ENCODE data around the gene TPCN2. TPM values are rescaled to one million over a fixed set of nuclear protein-coding genes. Genes with fewer than 3 reads are reported as not detected.

TPCN2 gene
- total RNA-seq, 1 experiment from 2014 or later = 20.6 TPM

DNA sequence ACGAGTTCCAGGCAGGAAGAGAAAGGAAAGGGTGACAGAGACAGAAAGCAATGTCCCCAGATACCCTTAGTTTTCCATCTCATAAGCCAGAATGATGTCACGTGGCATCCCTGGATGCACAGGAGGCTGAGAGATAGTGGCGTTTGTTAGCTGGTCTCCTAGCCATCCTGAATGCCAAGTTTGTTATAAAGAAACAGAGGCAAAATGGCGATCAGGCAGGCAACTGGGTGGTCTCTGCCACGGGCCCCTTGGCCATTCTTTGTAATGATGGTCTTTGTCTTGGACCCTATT is 112.3 kb downstream of the TPCN2 start:
- DNase-seq (ENCODE audit: low read depth, low spot score) (no peak), ATAC-seq (no peak)
- peaks cover 1% of the 10 kb centered on the region for H3K4me1 ChIP-seq (ENCODE audit: control insufficient read depth, insufficient read depth, low read length)
- in situ Hi-C loops (cut with HindIII; ENCODE audit: low pct_unique_long_range_greater_than_20kb, low sequenced_read_pairs) = no loop called here
- no peak overlapping the region for H3K4me3 ChIP-seq (ENCODE audit: low read depth in 2 of 2, low read length in 2 of 2)
- intact Hi-C loops (cut with micrococcal nuclease; ENCODE audit: unreplicated experiment) = no loop called here
- BruUV-seq (replicated peaks) = no TSS peak
- no peak overlapping the region for H3K27ac ChIP-seq (ENCODE audit: low read length)
- no peaks in the 10 kb centered on the region for H3K9me3 ChIP-seq (ENCODE audit: control insufficient read depth, insufficient read depth, low read depth, low read length)
- CTCF ChIA-PET = no interaction called here
- H3K36me3 ChIP-seq (ENCODE audit: control insufficient read depth, insufficient read depth, low read length) = no peaks in the 10 kb centered on the region
- H3K27me3 ChIP-seq (ENCODE audit: control insufficient read depth, insufficient read depth, low read length) = no peaks in the 10 kb centered on the region
- POLR2A ChIA-PET = no interaction called here
- TF ChIP-seq, protein P1, sequence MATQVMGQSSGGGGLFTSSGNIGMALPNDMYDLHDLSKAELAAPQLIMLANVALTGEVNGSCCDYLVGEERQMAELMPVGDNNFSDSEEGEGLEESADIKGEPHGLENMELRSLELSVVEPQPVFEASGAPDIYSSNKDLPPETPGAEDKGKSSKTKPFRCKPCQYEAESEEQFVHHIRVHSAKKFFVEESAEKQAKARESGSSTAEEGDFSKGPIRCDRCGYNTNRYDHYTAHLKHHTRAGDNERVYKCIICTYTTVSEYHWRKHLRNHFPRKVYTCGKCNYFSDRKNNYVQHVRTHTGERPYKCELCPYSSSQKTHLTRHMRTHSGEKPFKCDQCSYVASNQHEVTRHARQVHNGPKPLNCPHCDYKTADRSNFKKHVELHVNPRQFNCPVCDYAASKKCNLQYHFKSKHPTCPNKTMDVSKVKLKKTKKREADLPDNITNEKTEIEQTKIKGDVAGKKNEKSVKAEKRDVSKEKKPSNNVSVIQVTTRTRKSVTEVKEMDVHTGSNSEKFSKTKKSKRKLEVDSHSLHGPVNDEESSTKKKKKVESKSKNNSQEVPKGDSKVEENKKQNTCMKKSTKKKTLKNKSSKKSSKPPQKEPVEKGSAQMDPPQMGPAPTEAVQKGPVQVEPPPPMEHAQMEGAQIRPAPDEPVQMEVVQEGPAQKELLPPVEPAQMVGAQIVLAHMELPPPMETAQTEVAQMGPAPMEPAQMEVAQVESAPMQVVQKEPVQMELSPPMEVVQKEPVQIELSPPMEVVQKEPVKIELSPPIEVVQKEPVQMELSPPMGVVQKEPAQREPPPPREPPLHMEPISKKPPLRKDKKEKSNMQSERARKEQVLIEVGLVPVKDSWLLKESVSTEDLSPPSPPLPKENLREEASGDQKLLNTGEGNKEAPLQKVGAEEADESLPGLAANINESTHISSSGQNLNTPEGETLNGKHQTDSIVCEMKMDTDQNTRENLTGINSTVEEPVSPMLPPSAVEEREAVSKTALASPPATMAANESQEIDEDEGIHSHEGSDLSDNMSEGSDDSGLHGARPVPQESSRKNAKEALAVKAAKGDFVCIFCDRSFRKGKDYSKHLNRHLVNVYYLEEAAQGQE (IDR thresholded peaks at IDR 0.05; ENCODE audit: insufficient read depth in 1 of 2, low read depth in 2 of 2, low read length in 1 of 2) = no peak
- no peak for TF ChIP-seq POLR2AphosphoS5 (IDR thresholded peaks at IDR 0.05; ENCODE audit: low read depth, low read length)
- no peak for TF ChIP-seq CTCF (IDR thresholded peaks at IDR 0.05)
- TF ChIP-seq SIN3A (IDR thresholded peaks at IDR 0.05; ENCODE audit: borderline replicate concordance, insufficient read depth, low read depth, low read length) = no peak
- TF ChIP-seq TCF7L2 (IDR thresholded peaks at IDR 0.05; ENCODE audit: low read depth, low read length) = no peak

DNA sequence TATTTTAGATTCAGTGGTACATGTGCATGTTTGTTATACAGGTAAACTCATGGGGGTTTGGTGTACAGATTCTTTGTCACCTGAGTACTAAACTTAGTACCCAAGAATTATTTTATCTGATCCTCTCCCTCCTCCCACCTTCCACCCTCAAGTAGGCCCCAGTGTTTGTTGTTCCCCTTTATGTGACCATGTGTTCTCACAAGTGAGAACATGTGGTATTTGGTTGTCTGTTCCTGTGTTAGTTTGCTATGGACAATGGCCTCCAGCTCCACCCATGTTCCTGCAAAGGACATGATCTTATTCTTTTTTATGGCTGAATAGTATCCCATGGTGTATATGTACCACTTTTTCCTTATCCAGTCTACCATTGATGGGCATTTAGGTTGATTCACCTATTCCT is 113.8 kb downstream of the TPCN2 start:
- no peak for DNase-seq (ENCODE audit: low read depth, low spot score)
- no peak for TF ChIP-seq SIN3A (IDR thresholded peaks at IDR 0.05; ENCODE audit: borderline replicate concordance, insufficient read depth, low read depth, low read length)
- no peak for ATAC-seq
- Histone ChIP-seq H3K27me3 (ENCODE audit: control insufficient read depth, insufficient read depth, low read length) (no peaks in the 10 kb centered on the region), H3K36me3 (ENCODE audit: control insufficient read depth, insufficient read depth, low read length) (no peaks in the 10 kb centered on the region), H3K4me3 (ENCODE audit: low read depth in 2 of 2, low read length in 2 of 2) (no peak overlapping the region), H3K27ac (ENCODE audit: low read length) (no peak overlapping the region), H3K4me1 (ENCODE audit: control insufficient read depth, insufficient read depth, low read length) (peaks cover 14% of the 10 kb centered on the region), H3K9me3 (ENCODE audit: control insufficient read depth, insufficient read depth, low read depth, low read length) (no peaks in the 10 kb centered on the region)
- in situ Hi-C loops (cut with HindIII; ENCODE audit: low pct_unique_long_range_greater_than_20kb, low sequenced_read_pairs) = no loop called here
- POLR2A ChIA-PET = no interaction called here
- intact Hi-C loops (cut with micrococcal nuclease; ENCODE audit: unreplicated experiment) = no loop called here
- BruUV-seq (replicated peaks) = no TSS peak
- CTCF ChIA-PET = no interaction called here

GRCh38 chr11:69163842-69164241 is 115.1 kb downstream of the TPCN2 start:
- no peak for DNase-seq (ENCODE audit: low read depth, low spot score)

More at GRCh38 chr11:69163842-69164241, 115.1 kb downstream of the TPCN2 start:
- no peak for ATAC-seq
- H3K4me1 ChIP-seq (ENCODE audit: control insufficient read depth, insufficient read depth, low read length) = peaks cover 14% of the 10 kb centered on the region
- intact Hi-C loops (cut with micrococcal nuclease; ENCODE audit: unreplicated experiment) (no loop called here), in situ Hi-C loops (cut with HindIII; ENCODE audit: low pct_unique_long_range_greater_than_20kb, low sequenced_read_pairs) (no loop called here)
- H3K9me3 ChIP-seq (ENCODE audit: control insufficient read depth, insufficient read depth, low read depth, low read length) = no peaks in the 10 kb centered on the region
- no peak overlapping the region for H3K4me3 ChIP-seq (ENCODE audit: low read depth in 2 of 2, low read length in 2 of 2)
- ChIA-PET POLR2A (no interaction called here), CTCF (no interaction called here)
- H3K36me3 ChIP-seq (ENCODE audit: control insufficient read depth, insufficient read depth, low read length) = no peaks in the 10 kb centered on the region
- no peaks in the 10 kb centered on the region for H3K27me3 ChIP-seq (ENCODE audit: control insufficient read depth, insufficient read depth, low read length)
- H3K27ac ChIP-seq (ENCODE audit: low read length) = no peak overlapping the region
- no TSS peak for BruUV-seq (replicated peaks)
- no peak for TF ChIP-seq SIN3A (IDR thresholded peaks at IDR 0.05; ENCODE audit: borderline replicate concordance, insufficient read depth, low read depth, low read length)
- TF ChIP-seq TCF7L2 (IDR thresholded peaks at IDR 0.05; ENCODE audit: low read depth, low read length) = no peak
- no peak for TF ChIP-seq CTCF (IDR thresholded peaks at IDR 0.05)
- TF ChIP-seq, protein P1 (IDR thresholded peaks at IDR 0.05; ENCODE audit: insufficient read depth in 1 of 2, low read depth in 2 of 2, low read length in 1 of 2) = no peak
- no peak for TF ChIP-seq POLR2AphosphoS5 (IDR thresholded peaks at IDR 0.05; ENCODE audit: low read depth, low read length)
